Tibial nerve (tissue), 4 donors: ENCODE measurements around the gene KLHL14.

ENCODE experiments used
- EP300 ChIP-seq, 2 donors: sonication (generic); formaldehyde crosslinking; IDR thresholded peaks; one replicate each; pipeline ENCODE4 v1.6.1; 2017; ENCODE audit warnings: antibody characterized with exemption in 2 of 2, mild to moderate bottlenecking in 1 of 2
- TF ChIP-seq, protein P1 (sequence below), 5 experiments: fragments of 200-600 bp in 3 of 5; fragments of 450-650 bp in 2 of 5; sonication (generic) in 3 of 5; IDR thresholded peaks; one replicate each; pipeline ENCODE4 v1.5.1; 2016 to 2019; ENCODE audit warnings: antibody characterized with exemption in 5 of 5, mild to moderate bottlenecking in 3 of 5, moderate library complexity in 2 of 5

DNA sequence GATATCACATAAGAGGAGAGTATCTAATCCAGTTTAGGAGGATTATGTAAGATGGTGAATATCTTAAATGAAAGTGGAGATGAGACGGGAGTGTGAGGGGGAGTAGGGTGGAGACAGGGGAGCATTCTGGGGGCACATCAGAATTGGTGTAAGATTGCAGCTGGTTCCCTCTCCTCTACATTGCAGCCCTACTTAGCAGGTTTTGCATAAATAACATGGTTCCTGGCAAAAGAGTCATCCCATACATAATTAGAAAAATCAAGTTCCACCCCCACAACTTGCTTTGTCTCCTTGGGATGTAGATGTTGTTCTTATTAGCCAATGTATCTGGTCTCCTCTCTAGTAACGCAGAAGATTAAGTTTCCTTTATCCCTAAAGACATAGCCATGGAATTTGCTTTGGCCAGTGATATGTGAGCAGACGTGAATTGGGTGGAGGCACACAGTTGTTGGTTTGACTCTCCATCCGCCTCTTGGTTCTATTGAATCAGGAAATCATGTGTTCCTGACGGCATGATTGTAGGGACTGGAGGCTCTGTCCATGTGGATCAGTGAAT lies 137.9 kb downstream of the KLHL14 start:
- TF ChIP-seq, protein P1, sequence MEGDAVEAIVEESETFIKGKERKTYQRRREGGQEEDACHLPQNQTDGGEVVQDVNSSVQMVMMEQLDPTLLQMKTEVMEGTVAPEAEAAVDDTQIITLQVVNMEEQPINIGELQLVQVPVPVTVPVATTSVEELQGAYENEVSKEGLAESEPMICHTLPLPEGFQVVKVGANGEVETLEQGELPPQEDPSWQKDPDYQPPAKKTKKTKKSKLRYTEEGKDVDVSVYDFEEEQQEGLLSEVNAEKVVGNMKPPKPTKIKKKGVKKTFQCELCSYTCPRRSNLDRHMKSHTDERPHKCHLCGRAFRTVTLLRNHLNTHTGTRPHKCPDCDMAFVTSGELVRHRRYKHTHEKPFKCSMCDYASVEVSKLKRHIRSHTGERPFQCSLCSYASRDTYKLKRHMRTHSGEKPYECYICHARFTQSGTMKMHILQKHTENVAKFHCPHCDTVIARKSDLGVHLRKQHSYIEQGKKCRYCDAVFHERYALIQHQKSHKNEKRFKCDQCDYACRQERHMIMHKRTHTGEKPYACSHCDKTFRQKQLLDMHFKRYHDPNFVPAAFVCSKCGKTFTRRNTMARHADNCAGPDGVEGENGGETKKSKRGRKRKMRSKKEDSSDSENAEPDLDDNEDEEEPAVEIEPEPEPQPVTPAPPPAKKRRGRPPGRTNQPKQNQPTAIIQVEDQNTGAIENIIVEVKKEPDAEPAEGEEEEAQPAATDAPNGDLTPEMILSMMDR (IDR thresholded peaks at IDR 0.05): no peak
- TF ChIP-seq EP300 (IDR thresholded peaks at IDR 0.05): no peak
